Stomach (tissue), 4 donors: ENCODE results near the gene ZNF813.
"Not testable (repeated sequence)": the region's sequence is repeated elsewhere in the genome, so short reads cannot be mapped to it uniquely, and the experiment has no call there.

Source experiments
- EP300 ChIP-seq: sonication (generic); formaldehyde crosslinking; IDR thresholded peaks from one replicate; pipeline ENCODE4 v1.6.1; 2017; ENCODE audit warnings: antibody characterized with exemption
- POLR2A ChIP-seq, 4 donors: fragments of 450-650 bp; IDR thresholded peaks; one replicate each; pipeline ENCODE4 v1.6.1; 2016; ENCODE audit warnings: antibody characterized with exemption in 4 of 4, control low read depth in 2 of 4, mild to moderate bottlenecking in 1 of 4, moderate library complexity in 1 of 4
- POLR2AphosphoS5 ChIP-seq, 3 donors: sonication (generic); formaldehyde crosslinking; IDR thresholded peaks; one replicate each; pipeline ENCODE4 v1.6.1; 2016; ENCODE audit warnings: antibody characterized with exemption in 3 of 3
- TF ChIP-seq, protein P1 (sequence below), 7 experiments: fragments of 450-650 bp in 4 of 7; fragments of 200-600 bp in 3 of 7; sonication (generic) in 3 of 7; IDR thresholded peaks; one replicate each; pipeline ENCODE4 v1.5.1; 2016 to 2019; ENCODE audit warnings: antibody characterized with exemption in 7 of 7, control low read depth in 2 of 7, mild to moderate bottlenecking in 1 of 7

- TF ChIP-seq, protein P1, sequence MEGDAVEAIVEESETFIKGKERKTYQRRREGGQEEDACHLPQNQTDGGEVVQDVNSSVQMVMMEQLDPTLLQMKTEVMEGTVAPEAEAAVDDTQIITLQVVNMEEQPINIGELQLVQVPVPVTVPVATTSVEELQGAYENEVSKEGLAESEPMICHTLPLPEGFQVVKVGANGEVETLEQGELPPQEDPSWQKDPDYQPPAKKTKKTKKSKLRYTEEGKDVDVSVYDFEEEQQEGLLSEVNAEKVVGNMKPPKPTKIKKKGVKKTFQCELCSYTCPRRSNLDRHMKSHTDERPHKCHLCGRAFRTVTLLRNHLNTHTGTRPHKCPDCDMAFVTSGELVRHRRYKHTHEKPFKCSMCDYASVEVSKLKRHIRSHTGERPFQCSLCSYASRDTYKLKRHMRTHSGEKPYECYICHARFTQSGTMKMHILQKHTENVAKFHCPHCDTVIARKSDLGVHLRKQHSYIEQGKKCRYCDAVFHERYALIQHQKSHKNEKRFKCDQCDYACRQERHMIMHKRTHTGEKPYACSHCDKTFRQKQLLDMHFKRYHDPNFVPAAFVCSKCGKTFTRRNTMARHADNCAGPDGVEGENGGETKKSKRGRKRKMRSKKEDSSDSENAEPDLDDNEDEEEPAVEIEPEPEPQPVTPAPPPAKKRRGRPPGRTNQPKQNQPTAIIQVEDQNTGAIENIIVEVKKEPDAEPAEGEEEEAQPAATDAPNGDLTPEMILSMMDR (IDR thresholded peaks at IDR 0.05): not testable (repeated sequence)
- not testable (repeated sequence) for TF ChIP-seq POLR2A (IDR thresholded peaks at IDR 0.05); EP300; POLR2AphosphoS5 (IDR thresholded peaks at IDR 0.05)
Measured at GRCh38 chr19:53447196-53447595, 20.3 kb upstream of the ZNF813 start.
